ENCODE measurements around the gene SUN5.

The SUN5 gene

GRCh38 chr20:33028875-33029274 lies 24.6 kb upstream of the SUN5 start:
- H3K9me3 ChIP-seq, result no peaks in the 10 kb centered on the region
- TF ChIP-seq CTCF (IDR thresholded peaks at IDR 0.05), result no peak
- no peak overlapping the region for H3K4me3 ChIP-seq (ENCODE audit: low read depth in 1 of 2, low read length in 1 of 2)
- H3K27ac ChIP-seq, result no peak overlapping the region
- H3K4me1 ChIP-seq (ENCODE audit: control insufficient read depth in 1 of 2, insufficient read depth in 1 of 2, low read depth in 1 of 2, low read length in 1 of 2), result no peaks in the 10 kb centered on the region
- no peaks in the 10 kb centered on the region for H3K27me3 ChIP-seq
- H3K36me3 ChIP-seq, result no peaks in the 10 kb centered on the region

GRCh38 chr20:33027769-33028751 lies 23.8 kb upstream of the SUN5 start:
- no peaks in the 10 kb centered on the region for H3K4me1 ChIP-seq (ENCODE audit: control insufficient read depth in 1 of 2, insufficient read depth in 1 of 2, low read depth in 1 of 2, low read length in 1 of 2)
- TF ChIP-seq CTCF (IDR thresholded peaks at IDR 0.05), result no peak
- no peaks in the 10 kb centered on the region for H3K27me3 ChIP-seq
- no peak overlapping the region for H3K27ac ChIP-seq
- no peaks in the 10 kb centered on the region for H3K36me3 ChIP-seq
- no peaks in the 10 kb centered on the region for H3K9me3 ChIP-seq
- H3K4me3 ChIP-seq (ENCODE audit: low read depth in 1 of 2, low read length in 1 of 2), result no peak overlapping the region

GRCh38 chr20:33026779-33027759 lies 22.8 kb upstream of the SUN5 start:
- no peak overlapping the region for H3K27ac ChIP-seq
- TF ChIP-seq CTCF (IDR thresholded peaks at IDR 0.05), result no peak
- no peaks in the 10 kb centered on the region for H3K4me1 ChIP-seq (ENCODE audit: control insufficient read depth in 1 of 2, insufficient read depth in 1 of 2, low read depth in 1 of 2, low read length in 1 of 2)
- H3K27me3 ChIP-seq, result no peaks in the 10 kb centered on the region
- no peaks in the 10 kb centered on the region for H3K9me3 ChIP-seq
- no peak overlapping the region for H3K4me3 ChIP-seq (ENCODE audit: low read depth in 1 of 2, low read length in 1 of 2)
- no peaks in the 10 kb centered on the region for H3K36me3 ChIP-seq

- Histone ChIP-seq H3K4me3 (ENCODE audit: low read depth in 1 of 2, low read length in 1 of 2) (no peak overlapping the region), H3K27ac (no peak overlapping the region), H3K27me3 (no peaks in the 10 kb centered on the region), H3K9me3 (no peaks in the 10 kb centered on the region), H3K4me1 (ENCODE audit: control insufficient read depth in 1 of 2, insufficient read depth in 1 of 2, low read depth in 1 of 2, low read length in 1 of 2) (no peaks in the 10 kb centered on the region), H3K36me3 (no peaks in the 10 kb centered on the region)
- TF ChIP-seq CTCF (IDR thresholded peaks at IDR 0.05), result no peak
Observed at GRCh38 chr20:33026072-33026778, 22.0 kb upstream of the SUN5 start.

GRCh38 chr20:33025318-33025876 lies 21.2 kb upstream of the SUN5 start:
- no peaks in the 10 kb centered on the region for H3K4me1 ChIP-seq (ENCODE audit: control insufficient read depth in 1 of 2, insufficient read depth in 1 of 2, low read depth in 1 of 2, low read length in 1 of 2)

More at GRCh38 chr20:33025318-33025876, 21.2 kb upstream of the SUN5 start:
- H3K9me3 ChIP-seq, result no peaks in the 10 kb centered on the region
- H3K4me3 ChIP-seq (ENCODE audit: low read depth in 1 of 2, low read length in 1 of 2), result no peak overlapping the region
- no peak for TF ChIP-seq CTCF (IDR thresholded peaks at IDR 0.05)
- H3K27me3 ChIP-seq, result no peaks in the 10 kb centered on the region
- no peak overlapping the region for H3K27ac ChIP-seq
- H3K36me3 ChIP-seq, result no peaks in the 10 kb centered on the region

Measured in neutrophil (primary cell).